HUES48 (cell line): ENCODE results near the gene MDK.

Experiments
- H3K27ac ChIP-seq: one replicate; pipeline ENCODE4 v1.7.0; 2013; ENCODE audit warnings: low read depth, low read length, inconsistent platforms
- H3K27me3 ChIP-seq: 2 replicates; pipeline ENCODE4 v1.6.1; 2013; ENCODE audit warnings: mild to moderate bottlenecking, low read length; ENCODE audit not compliant: control insufficient read depth, insufficient read depth
- H3K36me3 ChIP-seq: 2 replicates; pipeline ENCODE4 v1.6.1; 2013; ENCODE audit warnings: low read length; ENCODE audit not compliant: control insufficient read depth, insufficient read depth
- H3K4me1 ChIP-seq: 2 replicates; pipeline ENCODE4 v1.6.1; 2013; ENCODE audit warnings: mild to moderate bottlenecking, low read length; ENCODE audit not compliant: control insufficient read depth, insufficient read depth
- H3K4me3 ChIP-seq: 2 replicates; pipeline ENCODE4 v1.5.1; 2013; ENCODE audit warnings: mild to moderate bottlenecking, low read depth, low read length
- H3K9ac ChIP-seq: 2 replicates; pipeline ENCODE4 v1.6.1; 2013; ENCODE audit warnings: mild to moderate bottlenecking, low read depth, low read length, moderate library complexity
- H3K9me3 ChIP-seq: 2 replicates; pipeline ENCODE4 v1.6.1; 2013; ENCODE audit warnings: low read length; ENCODE audit not compliant: control insufficient read depth, insufficient read depth

The MDK gene

DNA sequence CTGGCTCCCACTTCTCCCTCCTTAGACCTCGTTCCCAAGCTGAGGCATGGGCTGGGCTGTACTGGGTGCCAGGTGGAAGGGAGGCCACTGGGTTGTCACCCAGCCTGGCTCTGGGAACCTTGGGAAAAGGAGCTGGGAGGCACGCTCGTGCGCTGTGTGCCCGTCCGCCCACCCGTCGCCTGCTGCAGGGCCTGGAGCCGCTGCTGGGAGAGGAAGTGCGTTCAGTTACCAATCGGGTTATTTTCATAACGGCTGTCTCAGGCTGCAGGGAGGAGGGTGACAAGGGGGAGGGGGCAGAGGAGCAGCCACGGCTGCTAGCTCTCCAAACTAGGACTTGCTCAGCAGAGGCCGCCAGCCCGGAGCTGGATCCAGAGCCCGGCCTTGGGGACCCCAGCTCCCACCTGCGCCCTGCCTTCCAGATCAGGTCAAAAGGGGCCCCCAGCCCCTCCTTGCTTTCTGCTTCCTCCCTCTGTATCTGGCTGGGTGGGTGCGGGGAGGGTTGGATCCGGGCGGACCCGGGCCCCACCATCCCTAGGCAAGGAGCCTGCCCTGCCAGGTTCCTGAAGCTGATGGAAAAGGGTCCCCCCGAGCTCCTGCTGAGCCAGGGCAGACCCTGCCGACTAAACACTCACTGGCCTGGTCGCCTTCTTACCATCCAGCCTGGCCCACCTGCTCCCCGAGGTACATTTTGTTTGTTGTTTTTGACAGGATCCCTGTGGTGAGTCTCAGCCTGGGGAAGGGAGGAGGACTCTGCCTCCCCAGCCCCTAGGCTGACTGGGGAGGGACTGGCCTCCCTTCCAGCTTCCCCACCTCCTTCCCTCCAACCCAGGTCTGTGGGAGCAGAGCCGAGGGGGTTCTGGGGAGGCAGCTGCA lies 19.9 kb upstream of the MDK start:
- peak overlapping the region; percentile 41 for H3K27ac ChIP-seq
- peaks cover under 1% of the 10 kb centered on the region for H3K36me3 ChIP-seq
- H3K9ac ChIP-seq = no peak overlapping the region
- H3K27me3 ChIP-seq = no peaks in the 10 kb centered on the region
- peaks cover 10% of the 10 kb centered on the region; the same call in 1 of the 2 replicates for H3K4me1 ChIP-seq
- H3K4me3 ChIP-seq = no peak overlapping the region
- H3K9me3 ChIP-seq = no peaks in the 10 kb centered on the region

DNA sequence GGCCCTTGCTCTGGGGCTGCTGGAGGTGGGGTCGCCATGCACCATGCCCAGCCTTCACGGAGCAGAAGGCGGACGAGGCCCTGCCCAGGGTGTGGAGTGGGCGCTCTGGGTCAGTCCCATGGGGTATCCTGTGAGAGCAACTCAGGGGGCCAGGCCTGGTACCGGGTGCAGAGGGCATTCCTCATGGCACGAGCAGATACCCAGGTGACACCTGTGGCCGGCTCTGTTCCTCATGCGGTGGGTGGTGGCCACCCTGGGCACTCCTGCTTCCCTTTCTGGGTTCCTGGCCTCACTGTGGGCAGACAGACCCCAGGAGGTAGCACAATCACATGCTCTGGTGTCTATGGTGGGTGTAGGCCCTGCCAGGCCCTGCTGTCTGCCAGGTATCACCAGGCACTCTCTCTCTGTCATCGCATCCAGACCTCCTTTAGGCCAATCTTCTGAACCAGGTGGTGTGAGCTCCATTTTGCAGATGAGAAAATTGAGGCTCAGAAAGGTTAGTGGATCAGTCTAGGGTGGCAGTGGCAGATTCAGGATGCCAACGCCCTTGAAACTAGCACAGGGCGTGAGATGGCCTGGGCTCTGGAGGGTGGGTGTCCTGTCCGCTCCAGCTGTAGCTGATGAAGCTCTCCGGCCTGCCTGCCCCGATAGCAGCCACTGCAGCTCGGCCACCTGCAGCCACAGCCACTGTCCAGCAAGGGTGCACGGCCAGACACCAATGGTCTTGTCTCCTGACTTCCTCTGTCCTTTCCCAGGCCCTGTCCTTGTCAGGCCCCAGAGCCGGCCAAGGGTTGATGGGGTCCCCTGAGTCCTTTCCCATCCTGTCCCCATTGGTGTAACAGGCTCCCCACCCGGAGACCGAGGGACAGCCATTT lies 19.1 kb upstream of the MDK start:
- Histone ChIP-seq H3K4me3 (no peak overlapping the region), H3K27ac (peak overlapping the region; percentile 47), H3K9me3 (no peaks in the 10 kb centered on the region), H3K9ac (no peak overlapping the region), H3K27me3 (no peaks in the 10 kb centered on the region), H3K4me1 (peaks cover 10% of the 10 kb centered on the region; the same call in 1 of the 2 replicates), H3K36me3 (no peaks in the 10 kb centered on the region; the same call in 1 of the 2 replicates)

DNA sequence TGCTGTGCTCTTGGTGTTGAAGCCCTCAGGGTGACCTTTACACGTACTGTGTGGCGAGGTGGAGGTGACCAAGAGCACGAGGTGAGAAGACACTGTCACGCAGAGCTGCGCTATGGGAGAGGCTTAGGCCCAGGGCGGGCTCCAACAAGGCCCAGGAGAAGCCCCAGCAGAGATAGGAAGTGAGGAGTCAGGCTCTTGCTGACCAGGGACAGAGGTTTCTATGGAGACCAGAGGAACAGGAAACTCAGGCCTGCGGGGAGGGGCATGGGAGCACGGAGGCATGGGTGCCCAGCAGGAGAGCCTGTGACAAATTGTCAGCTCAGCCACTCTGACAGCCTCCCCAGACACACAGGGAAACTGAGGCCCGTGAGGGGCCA lies 18.4 kb upstream of the MDK start:
- Histone ChIP-seq H3K27ac (peak overlapping the region; percentile 47), H3K9me3 (no peaks in the 10 kb centered on the region), H3K9ac (no peak overlapping the region), H3K4me1 (peaks cover 10% of the 10 kb centered on the region; the same call in 1 of the 2 replicates), H3K4me3 (no peak overlapping the region), H3K27me3 (no peaks in the 10 kb centered on the region), H3K36me3 (peaks cover 3% of the 10 kb centered on the region)

GRCh38 chr11:46363455-46364005 lies 17.9 kb upstream of the MDK start:
- H3K9me3 ChIP-seq = no peaks in the 10 kb centered on the region
- peaks cover 10% of the 10 kb centered on the region; the same call in 1 of the 2 replicates for H3K4me1 ChIP-seq
- H3K36me3 ChIP-seq = peaks cover 8% of the 10 kb centered on the region
- no peak overlapping the region for H3K9ac ChIP-seq
- H3K4me3 ChIP-seq = no peak overlapping the region
- no peaks in the 10 kb centered on the region for H3K27me3 ChIP-seq
- no peak overlapping the region for H3K27ac ChIP-seq

DNA sequence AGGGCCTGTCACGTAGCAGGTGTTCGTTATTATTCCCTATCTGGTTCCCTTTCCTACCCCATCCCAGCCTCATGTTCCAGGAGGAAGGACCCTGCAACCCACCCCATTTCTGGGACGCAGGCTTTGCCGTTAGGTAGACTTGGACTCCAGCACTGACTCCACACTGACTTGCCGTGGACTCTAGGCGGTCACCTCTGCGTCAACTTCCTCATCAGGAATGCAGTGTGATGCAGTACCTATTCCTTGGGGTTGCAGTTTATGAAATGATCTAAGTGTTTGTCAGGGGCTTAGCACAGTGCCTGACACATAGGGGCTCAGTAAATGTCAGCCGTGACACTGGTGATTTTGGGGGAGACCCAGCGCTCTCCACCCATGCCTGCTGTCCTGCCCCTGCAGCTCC lies 17.4 kb upstream of the MDK start:
- H3K4me1 ChIP-seq = peaks cover 10% of the 10 kb centered on the region; the same call in 1 of the 2 replicates
- no peak overlapping the region for H3K4me3 ChIP-seq

GRCh38 chr11:46364791-46365190 lies 16.7 kb upstream of the MDK start:
- Histone ChIP-seq H3K27me3 (no peaks in the 10 kb centered on the region), H3K9me3 (no peaks in the 10 kb centered on the region), H3K4me3 (no peak overlapping the region), H3K27ac (no peak overlapping the region), H3K9ac (no peak overlapping the region), H3K4me1 (peaks cover 13% of the 10 kb centered on the region; the same call in 1 of the 2 replicates), H3K36me3 (peaks cover 14% of the 10 kb centered on the region)

More for the DNA sequence above, 17.4 kb upstream of the MDK start:
- Histone ChIP-seq H3K27me3 (no peaks in the 10 kb centered on the region), H3K9ac (no peak overlapping the region), H3K36me3 (peaks cover 10% of the 10 kb centered on the region), H3K9me3 (no peaks in the 10 kb centered on the region), H3K27ac (no peak overlapping the region)

- Histone ChIP-seq H3K4me1 (peaks cover 10% of the 10 kb centered on the region; the same call in 1 of the 2 replicates), H3K27ac (no peak overlapping the region), H3K9me3 (no peaks in the 10 kb centered on the region), H3K9ac (no peak overlapping the region), H3K4me3 (no peak overlapping the region), H3K27me3 (no peaks in the 10 kb centered on the region), H3K36me3 (peaks cover 23% of the 10 kb centered on the region)
Observed at GRCh38 chr11:46366260-46366659, 15.2 kb upstream of the MDK start.

DNA sequence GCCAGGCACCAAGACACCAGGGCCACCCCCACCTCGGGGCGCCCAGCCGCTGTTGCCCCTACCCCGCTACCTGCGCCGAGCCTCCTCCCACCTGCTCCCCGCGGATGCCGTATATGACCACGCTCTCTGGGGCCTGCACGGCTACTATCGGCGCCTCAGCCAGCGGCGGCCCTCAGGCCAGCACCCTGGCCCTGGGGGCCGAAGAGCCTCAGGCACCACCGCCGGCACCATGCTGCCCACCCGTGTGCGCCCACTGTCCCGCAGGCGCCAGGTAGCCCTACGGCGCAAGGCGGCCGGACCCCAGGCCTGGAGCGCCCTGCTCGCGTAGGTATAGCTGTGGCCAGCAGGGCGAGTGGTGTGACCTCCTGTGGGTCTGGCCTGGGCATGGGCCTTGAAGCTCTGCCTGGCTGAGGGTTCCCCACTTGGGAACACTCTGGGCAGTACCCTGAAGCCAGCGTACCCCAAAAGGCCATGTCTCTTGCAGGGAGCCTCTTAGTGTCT lies 14.8 kb upstream of the MDK start:
- Histone ChIP-seq H3K4me1 (peaks cover 8% of the 10 kb centered on the region; the same call in 1 of the 2 replicates), H3K9ac (no peak overlapping the region), H3K36me3 (peaks cover 28% of the 10 kb centered on the region), H3K9me3 (no peaks in the 10 kb centered on the region), H3K27ac (no peak overlapping the region), H3K27me3 (no peaks in the 10 kb centered on the region), H3K4me3 (no peak overlapping the region)

DNA sequence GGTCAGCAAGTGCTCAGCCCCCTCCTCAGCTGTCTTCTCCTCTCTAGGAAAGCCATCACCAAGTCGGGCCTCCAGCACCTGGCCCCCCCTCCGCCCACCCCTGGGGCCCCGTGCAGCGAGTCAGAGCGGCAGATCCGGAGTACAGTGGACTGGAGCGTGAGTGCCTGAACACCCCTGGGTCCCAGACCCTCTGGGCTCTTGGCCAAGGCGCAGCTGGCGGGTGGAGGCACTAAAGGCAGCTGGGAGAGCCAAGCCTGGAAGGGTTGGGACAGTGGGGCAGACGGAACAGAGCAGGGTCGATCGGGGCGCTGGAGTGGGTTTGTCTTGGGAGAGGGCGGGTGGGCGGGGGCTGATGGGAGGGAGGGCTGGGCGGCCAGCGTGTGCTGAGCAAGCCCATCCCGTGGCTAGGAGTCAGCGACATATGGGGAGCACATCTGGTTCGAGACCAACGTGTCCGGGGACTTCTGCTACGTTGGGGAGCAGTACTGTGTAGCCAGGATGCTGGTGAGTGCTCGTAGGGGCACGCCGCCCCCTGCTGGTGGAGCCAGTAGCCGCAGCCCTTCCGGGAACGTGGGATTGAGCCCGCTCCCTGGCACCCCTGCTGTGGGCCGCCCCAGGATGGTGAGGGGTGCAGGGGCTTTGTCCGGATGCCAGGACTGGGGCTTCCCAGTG lies 14.1 kb upstream of the MDK start:
- H3K4me1 ChIP-seq = peaks cover 5% of the 10 kb centered on the region; the same call in 1 of the 2 replicates
- no peaks in the 10 kb centered on the region for H3K27me3 ChIP-seq
- peaks cover 33% of the 10 kb centered on the region for H3K36me3 ChIP-seq
- H3K4me3 ChIP-seq = no peak overlapping the region
- no peaks in the 10 kb centered on the region for H3K9me3 ChIP-seq
- H3K27ac ChIP-seq = no peak overlapping the region
- no peak overlapping the region for H3K9ac ChIP-seq

DNA sequence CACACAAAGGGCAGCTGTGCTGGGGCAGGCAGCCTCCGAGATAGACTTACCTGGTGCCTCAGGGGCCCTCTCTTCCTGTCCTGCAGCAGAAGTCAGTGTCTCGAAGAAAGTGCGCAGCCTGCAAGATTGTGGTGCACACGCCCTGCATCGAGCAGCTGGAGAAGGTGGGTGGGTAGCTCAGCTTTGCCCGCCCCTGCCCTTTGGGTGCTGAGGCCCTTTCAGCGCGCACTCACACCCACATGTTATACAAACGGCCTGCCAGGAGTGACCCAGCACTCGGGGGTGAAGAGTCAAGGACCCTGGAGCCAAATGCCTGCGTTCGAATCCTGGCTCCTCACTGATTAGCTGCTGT lies 13.6 kb upstream of the MDK start:
- peaks cover 5% of the 10 kb centered on the region; the same call in 1 of the 2 replicates for H3K4me1 ChIP-seq
- no peak overlapping the region for H3K9ac ChIP-seq
- H3K4me3 ChIP-seq = no peak overlapping the region
- H3K27me3 ChIP-seq = no peaks in the 10 kb centered on the region
- no peaks in the 10 kb centered on the region for H3K9me3 ChIP-seq
- no peak overlapping the region for H3K27ac ChIP-seq
- H3K36me3 ChIP-seq = peaks cover 38% of the 10 kb centered on the region
